ENCODE data around the gene CHD5.

GRCh38 chr1:6099787-6100765 lies 80.0 kb downstream of the CHD5 start:
- TF ChIP-seq CTCF (IDR thresholded peaks at IDR 0.05) (no peak), POLR2A (IDR thresholded peaks at IDR 0.05) (no peak)
